ENCODE results near the gene CREB3. TPM values are rescaled to one million over a fixed set of nuclear protein-coding genes. Genes with fewer than 3 reads are reported as not detected.

CREB3 gene
- polyA plus RNA-seq, 1 donor from 2014 or later: 88.4 TPM

DNA sequence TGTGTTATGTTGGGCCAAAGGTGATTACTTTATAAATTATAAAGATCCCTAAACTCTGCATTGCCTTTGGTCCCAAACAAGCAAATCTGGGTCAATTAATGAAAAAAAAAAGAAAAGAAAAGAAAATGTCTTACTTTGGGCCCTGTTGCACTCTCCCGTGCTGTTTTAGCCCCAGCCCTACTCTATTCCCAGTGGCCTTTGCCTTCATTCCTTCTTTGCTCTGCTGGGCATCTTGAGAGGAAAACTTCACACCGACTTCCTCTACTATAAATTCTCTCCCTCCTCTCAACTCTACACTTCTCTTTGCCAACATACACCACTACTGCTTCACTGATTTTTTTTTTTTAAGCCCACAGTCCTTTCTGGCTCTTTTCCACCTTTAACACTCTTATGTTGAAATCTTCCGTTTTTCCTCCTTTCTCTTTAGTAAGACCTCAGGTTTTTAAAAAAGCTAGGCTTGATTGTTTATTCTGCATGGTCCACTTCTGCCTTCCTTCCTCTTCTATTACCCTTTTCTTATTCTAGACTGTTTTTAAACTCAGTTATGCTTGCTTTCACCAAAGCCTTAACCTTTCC lies 26.1 kb downstream of the CREB3 start:
- Histone ChIP-seq H3K36me3 (ENCODE audit: insufficient read depth, low read length) (peaks cover 6% of the 10 kb centered on the region), H3K9ac (ENCODE audit: low read length) (no peak overlapping the region), H3F3A (ENCODE audit: insufficient read depth, low read length, poor library complexity, severe bottlenecking) (no peaks in the 10 kb centered on the region), H3K4me3 (ENCODE audit: low read length) (no peak overlapping the region), H3K9me3 (ENCODE audit: low read length) (no peaks in the 10 kb centered on the region), H3K27me3 (ENCODE audit: insufficient read depth, low read depth, low read length) (no peaks in the 10 kb centered on the region), H3K27ac (ENCODE audit: low read length) (no peak overlapping the region), H3K9me2 (ENCODE audit: insufficient read depth, low read length) (no peaks in the 10 kb centered on the region), H2AFZ (ENCODE audit: low read depth, low read length) (no peak overlapping the region), H4K20me1 (ENCODE audit: insufficient read depth) (no peaks in the 10 kb centered on the region), H3K4me2 (ENCODE audit: low read length) (no peak overlapping the region), H3K79me2 (replicated peaks; ENCODE audit: insufficient read depth, low read length) (no peaks in the 10 kb centered on the region)
- TF ChIP-seq EP300 (conservative IDR thresholded peaks at IDR 0.05; ENCODE audit: poor library complexity, severe bottlenecking) (no peak), MXI1 (conservative IDR thresholded peaks at IDR 0.05; ENCODE audit: poor library complexity, severe bottlenecking) (no peak), EZH2 (IDR thresholded peaks at IDR 0.05; ENCODE audit: borderline replicate concordance, insufficient read depth, low read length, poor library complexity, severe bottlenecking) (no peak), SMC3 (conservative IDR thresholded peaks at IDR 0.05; ENCODE audit: poor library complexity) (no peak), TAF1 (IDR thresholded peaks at IDR 0.05; ENCODE audit: low read depth) (no peak), RAD21 (conservative IDR thresholded peaks at IDR 0.05) (no peak)
- TF ChIP-seq, protein P1, sequence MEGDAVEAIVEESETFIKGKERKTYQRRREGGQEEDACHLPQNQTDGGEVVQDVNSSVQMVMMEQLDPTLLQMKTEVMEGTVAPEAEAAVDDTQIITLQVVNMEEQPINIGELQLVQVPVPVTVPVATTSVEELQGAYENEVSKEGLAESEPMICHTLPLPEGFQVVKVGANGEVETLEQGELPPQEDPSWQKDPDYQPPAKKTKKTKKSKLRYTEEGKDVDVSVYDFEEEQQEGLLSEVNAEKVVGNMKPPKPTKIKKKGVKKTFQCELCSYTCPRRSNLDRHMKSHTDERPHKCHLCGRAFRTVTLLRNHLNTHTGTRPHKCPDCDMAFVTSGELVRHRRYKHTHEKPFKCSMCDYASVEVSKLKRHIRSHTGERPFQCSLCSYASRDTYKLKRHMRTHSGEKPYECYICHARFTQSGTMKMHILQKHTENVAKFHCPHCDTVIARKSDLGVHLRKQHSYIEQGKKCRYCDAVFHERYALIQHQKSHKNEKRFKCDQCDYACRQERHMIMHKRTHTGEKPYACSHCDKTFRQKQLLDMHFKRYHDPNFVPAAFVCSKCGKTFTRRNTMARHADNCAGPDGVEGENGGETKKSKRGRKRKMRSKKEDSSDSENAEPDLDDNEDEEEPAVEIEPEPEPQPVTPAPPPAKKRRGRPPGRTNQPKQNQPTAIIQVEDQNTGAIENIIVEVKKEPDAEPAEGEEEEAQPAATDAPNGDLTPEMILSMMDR (IDR thresholded peaks at IDR 0.05; ENCODE audit: poor library complexity, severe bottlenecking): no peak
- TF ChIP-seq, protein P2, sequence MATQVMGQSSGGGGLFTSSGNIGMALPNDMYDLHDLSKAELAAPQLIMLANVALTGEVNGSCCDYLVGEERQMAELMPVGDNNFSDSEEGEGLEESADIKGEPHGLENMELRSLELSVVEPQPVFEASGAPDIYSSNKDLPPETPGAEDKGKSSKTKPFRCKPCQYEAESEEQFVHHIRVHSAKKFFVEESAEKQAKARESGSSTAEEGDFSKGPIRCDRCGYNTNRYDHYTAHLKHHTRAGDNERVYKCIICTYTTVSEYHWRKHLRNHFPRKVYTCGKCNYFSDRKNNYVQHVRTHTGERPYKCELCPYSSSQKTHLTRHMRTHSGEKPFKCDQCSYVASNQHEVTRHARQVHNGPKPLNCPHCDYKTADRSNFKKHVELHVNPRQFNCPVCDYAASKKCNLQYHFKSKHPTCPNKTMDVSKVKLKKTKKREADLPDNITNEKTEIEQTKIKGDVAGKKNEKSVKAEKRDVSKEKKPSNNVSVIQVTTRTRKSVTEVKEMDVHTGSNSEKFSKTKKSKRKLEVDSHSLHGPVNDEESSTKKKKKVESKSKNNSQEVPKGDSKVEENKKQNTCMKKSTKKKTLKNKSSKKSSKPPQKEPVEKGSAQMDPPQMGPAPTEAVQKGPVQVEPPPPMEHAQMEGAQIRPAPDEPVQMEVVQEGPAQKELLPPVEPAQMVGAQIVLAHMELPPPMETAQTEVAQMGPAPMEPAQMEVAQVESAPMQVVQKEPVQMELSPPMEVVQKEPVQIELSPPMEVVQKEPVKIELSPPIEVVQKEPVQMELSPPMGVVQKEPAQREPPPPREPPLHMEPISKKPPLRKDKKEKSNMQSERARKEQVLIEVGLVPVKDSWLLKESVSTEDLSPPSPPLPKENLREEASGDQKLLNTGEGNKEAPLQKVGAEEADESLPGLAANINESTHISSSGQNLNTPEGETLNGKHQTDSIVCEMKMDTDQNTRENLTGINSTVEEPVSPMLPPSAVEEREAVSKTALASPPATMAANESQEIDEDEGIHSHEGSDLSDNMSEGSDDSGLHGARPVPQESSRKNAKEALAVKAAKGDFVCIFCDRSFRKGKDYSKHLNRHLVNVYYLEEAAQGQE (IDR thresholded peaks at IDR 0.05; ENCODE audit: borderline replicate concordance): no peak

DNA sequence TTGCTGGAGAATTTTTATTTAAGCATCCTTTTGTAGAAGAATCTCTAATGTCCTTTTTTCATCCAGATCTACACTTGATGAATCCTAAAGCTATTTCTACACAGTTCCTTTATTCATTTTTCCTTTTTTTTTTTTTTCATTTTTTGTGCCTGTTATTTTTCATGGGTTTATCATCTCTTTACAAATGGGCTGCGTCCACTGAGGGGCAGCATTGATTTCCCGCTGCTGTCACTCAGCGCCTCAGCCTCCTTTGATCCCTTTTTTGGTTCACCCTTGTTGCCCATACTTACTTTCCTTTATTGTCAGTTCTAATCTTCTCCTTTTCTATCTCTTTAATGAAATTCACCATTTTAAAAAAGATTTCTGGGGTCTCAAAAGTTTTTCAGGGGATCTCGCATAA lies 27.3 kb downstream of the CREB3 start:
- no peak overlapping the region for H3K4me2 ChIP-seq (ENCODE audit: low read length)
- H3K36me3 ChIP-seq (ENCODE audit: insufficient read depth, low read length): no peaks in the 10 kb centered on the region
- no peaks in the 10 kb centered on the region for H3K27me3 ChIP-seq (ENCODE audit: insufficient read depth, low read depth, low read length)
- no peaks in the 10 kb centered on the region for H3F3A ChIP-seq (ENCODE audit: insufficient read depth, low read length, poor library complexity, severe bottlenecking)
- no peaks in the 10 kb centered on the region for H3K79me2 ChIP-seq (replicated peaks; ENCODE audit: insufficient read depth, low read length)
- H3K9me3 ChIP-seq (ENCODE audit: low read length): no peaks in the 10 kb centered on the region
- no peak overlapping the region for H2AFZ ChIP-seq (ENCODE audit: low read depth, low read length)
- no peak overlapping the region for H3K9ac ChIP-seq (ENCODE audit: low read length)
- H3K4me3 ChIP-seq (ENCODE audit: low read length): no peak overlapping the region
- TF ChIP-seq SMC3 (conservative IDR thresholded peaks at IDR 0.05; ENCODE audit: poor library complexity) (no peak), RAD21 (conservative IDR thresholded peaks at IDR 0.05) (no peak), EP300 (conservative IDR thresholded peaks at IDR 0.05; ENCODE audit: poor library complexity, severe bottlenecking) (no peak), TAF1 (IDR thresholded peaks at IDR 0.05; ENCODE audit: low read depth) (no peak), MXI1 (conservative IDR thresholded peaks at IDR 0.05; ENCODE audit: poor library complexity, severe bottlenecking) (no peak), POLR2AphosphoS5 (IDR thresholded peaks at IDR 0.05) (no peak), EZH2 (IDR thresholded peaks at IDR 0.05; ENCODE audit: borderline replicate concordance, insufficient read depth, low read length, poor library complexity, severe bottlenecking) (no peak)
- TF ChIP-seq, protein P1 (IDR thresholded peaks at IDR 0.05; ENCODE audit: poor library complexity, severe bottlenecking): no peak
- TF ChIP-seq, protein P2 (IDR thresholded peaks at IDR 0.05; ENCODE audit: borderline replicate concordance): no peak
- no peak overlapping the region for H3K27ac ChIP-seq (ENCODE audit: low read length)
- no peaks in the 10 kb centered on the region for H4K20me1 ChIP-seq (ENCODE audit: insufficient read depth)
- no peaks in the 10 kb centered on the region for H3K9me2 ChIP-seq (ENCODE audit: insufficient read depth, low read length)

Measured in neural cell (in vitro differentiated cells).